GM21526 (cell line): ENCODE data around the gene BAIAP2L2.
"Not testable (repeated sequence)": the region's sequence is repeated elsewhere in the genome, so short reads cannot be mapped to it uniquely, and the experiment has no call there.

Experiments
- ATAC-seq: cut with Tn5 transposase; IDR thresholded peaks from one replicate; pipeline ENCODE4 v1.9.1; 2021; ENCODE audit warnings: moderate library complexity; ENCODE audit not compliant: unreplicated experiment, low FRiP score

BAIAP2L2 gene

DNA sequence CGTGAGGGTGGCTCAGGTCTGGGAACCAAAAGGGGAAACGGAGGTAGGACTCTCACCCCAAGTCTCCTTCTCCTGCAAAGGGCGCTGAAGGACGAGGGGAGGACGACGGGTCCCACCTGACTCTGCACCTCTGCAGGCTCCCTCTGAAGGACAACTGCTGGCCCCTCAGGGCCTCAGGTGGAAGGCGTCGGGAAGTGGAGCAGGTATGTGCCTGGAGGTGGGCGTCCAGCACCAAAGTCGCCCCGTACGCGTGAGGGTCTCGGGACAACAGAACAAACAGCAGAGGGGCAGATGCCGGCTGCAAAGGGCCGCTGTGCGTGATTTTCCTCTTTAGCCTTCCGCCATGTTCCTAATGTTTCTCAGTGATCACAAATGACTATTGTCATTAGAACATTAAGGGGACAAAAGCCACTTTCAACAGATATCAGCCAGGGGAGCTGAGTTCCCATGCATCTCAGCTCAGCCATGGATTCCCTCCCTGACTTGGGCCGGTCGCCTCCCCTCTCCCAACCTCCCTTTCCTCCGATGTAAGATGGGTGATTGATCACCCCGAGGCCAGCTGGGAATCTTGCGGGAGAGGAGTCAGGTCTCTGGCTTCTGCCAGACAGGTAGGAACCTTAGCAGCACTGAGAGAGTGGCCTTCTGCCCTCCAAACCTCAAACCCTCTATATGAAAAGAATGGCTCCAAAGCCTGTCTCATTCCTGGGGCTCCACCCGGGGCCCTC, 27.3 kb downstream of the BAIAP2L2 start:
- ATAC-seq: no peak

GRCh38 chr22:38081941-38082828, 28.3 kb downstream of the BAIAP2L2 start:
- ATAC-seq: no peak

DNA sequence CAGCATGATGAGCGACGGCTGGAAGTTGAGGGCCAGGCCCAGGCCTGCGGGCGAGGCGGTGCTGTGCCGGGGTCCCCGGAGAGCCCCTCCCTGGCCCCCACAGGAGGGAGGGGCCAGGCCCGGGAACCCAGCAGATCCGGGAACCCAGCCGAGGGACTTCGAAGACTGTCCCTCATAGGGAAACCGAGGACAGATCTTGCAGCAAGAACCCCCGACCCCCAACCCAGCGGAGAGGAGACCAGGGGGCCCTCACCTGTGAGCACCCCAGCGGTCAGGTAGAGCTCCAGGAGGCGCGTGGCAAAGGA, 28.9 kb downstream of the BAIAP2L2 start:
- no peak for ATAC-seq

DNA sequence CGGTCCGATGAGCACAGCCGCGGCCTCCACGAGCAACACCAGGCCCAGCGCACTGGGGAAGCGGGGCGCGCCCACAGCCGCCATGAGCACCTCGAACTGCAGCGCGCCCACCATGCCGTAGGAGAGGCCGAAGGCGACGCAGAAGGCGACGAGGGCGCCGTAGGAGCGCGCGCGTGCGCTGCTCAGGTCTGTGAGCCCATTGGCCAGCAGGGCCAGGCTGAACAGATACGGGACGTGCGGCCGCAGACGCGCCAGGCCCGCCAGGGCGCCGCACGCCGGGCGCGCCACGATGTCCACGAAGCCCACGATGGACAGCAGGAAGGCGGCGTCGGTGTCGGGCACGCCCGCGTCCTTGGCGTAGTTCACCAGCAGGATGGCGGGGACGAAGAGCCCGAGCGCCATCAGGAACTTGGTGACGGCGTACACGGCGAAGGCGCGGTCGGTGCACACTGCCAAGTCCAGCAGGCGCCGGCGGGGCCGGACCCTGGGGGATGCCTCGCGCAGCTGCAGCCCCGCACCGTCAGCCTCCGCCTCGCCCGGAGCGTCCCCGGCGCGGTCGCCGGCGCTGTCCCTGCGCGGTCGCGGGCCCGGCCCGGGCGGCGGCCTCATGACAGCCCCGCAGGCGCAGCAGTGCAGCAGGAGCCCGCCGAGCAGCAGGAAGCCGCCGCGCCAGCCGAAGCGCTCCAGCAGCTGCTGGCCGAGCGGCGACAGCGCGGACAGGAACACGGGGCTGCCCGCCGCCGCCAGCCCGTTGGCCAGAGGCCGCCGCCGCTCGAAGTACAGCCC, 29.4 kb downstream of the BAIAP2L2 start:
- no peak for ATAC-seq

DNA sequence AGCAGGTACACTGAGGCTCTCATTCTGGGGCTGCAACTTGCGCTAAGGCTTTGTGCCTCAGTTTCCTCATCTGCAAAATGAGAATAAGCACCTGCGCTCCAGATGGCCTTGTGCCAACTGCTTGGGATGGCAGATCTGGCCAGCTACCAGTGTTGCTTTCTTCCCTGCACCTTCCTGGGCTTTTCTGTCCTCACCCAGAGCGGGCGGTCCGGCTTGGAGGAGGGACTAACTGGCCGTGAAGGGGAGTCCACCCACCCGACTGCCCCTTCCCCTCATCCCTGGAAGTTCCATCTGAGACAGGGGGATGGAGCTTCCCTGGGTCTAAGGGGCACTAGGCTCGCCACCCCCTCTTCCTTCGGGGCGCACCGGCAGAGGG, 30.0 kb downstream of the BAIAP2L2 start:
- ATAC-seq: no peak

GRCh38 chr22:38079804-38080203, 30.7 kb downstream of the BAIAP2L2 start:
- no peak for ATAC-seq

DNA sequence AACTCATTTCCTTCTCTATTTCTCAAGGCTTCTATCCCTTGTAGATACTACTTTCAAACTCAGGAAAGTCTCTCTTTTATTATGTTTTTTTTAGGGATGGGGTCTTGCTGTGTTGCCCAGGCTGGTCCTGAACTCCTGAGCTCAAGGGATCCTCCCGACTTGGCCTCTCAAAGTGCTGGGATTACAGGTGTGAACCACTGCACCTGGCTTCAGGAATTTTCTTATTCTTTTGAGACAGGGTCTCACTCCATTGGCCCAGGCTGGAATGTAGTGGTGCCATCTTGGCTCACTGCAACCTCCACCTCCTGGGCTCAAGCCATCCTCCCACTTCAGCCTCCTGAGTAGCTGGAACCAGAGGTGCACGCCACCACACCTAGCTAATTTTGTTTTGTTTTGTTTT, 31.3 kb downstream of the BAIAP2L2 start:
- not testable (repeated sequence) for ATAC-seq

DNA sequence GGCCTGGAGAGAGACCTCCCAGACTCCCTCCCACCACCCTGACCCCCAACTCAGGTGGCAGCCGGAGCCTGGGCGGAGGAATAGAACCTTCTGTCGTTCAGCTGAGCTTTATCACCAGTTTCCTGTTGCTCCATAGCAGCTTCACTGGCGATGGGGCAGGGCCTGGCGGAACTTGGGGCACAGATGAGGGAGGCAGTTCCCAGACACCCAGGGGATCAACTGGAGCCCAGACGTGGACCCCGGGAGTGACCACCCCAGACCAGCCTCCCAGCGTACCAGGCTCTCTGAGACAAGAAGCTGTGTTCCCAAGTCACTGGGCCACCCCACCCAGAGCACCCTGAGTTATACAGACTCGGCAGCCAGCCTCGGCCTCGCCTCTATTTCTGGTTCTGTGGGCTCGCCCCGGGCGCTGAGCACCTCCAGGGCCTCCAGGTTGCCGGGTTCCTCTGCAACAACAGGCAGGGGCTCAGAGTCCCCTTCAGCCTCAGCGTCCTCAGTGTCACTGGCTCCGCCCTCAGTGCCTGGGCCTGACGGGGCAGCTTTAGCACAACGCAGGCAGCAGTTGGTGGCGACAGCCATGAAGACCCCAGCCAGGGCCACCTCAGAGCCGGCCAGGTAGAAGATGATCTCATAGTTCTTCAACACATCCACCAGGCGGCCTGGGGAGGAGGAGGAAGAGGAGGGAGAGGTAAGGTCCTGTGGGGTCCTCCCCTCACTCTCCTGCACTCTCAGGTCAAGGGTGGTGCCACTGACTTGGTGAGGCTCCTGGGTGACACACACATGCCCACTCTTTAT, 32.2 kb downstream of the BAIAP2L2 start:
- no peak for ATAC-seq

DNA sequence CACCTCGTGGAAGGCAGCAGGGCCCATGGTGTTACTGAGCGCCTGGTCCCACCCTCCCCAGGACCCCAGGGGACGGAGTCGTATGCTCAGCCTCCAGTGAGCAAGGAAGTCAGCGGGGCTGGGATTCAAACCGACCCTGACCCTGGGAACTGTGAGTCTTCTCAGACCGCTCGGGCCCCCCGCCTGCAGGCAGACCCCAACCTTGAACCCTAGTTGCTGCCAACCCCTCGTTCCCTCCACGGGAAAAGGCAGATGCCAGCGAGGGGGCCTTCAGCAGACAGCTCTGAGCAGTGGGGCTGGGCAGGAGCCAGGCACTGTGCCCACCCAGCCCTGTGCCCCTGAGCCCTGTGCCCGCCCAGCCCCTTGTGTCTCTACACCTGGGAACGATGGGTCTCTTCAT, 32.9 kb downstream of the BAIAP2L2 start:
- no peak for ATAC-seq

- ATAC-seq: no peak
Observed at GRCh38 chr22:38077096-38077495, 33.4 kb downstream of the BAIAP2L2 start.

- no peak for ATAC-seq
Observed at GRCh38 chr22:38075961-38076360, 34.5 kb downstream of the BAIAP2L2 start.

GRCh38 chr22:38075105-38075825, 35.2 kb downstream of the BAIAP2L2 start:
- ATAC-seq: no peak

- no peak for ATAC-seq
Observed at GRCh38 chr22:38074181-38075104, 36.0 kb downstream of the BAIAP2L2 start.

DNA sequence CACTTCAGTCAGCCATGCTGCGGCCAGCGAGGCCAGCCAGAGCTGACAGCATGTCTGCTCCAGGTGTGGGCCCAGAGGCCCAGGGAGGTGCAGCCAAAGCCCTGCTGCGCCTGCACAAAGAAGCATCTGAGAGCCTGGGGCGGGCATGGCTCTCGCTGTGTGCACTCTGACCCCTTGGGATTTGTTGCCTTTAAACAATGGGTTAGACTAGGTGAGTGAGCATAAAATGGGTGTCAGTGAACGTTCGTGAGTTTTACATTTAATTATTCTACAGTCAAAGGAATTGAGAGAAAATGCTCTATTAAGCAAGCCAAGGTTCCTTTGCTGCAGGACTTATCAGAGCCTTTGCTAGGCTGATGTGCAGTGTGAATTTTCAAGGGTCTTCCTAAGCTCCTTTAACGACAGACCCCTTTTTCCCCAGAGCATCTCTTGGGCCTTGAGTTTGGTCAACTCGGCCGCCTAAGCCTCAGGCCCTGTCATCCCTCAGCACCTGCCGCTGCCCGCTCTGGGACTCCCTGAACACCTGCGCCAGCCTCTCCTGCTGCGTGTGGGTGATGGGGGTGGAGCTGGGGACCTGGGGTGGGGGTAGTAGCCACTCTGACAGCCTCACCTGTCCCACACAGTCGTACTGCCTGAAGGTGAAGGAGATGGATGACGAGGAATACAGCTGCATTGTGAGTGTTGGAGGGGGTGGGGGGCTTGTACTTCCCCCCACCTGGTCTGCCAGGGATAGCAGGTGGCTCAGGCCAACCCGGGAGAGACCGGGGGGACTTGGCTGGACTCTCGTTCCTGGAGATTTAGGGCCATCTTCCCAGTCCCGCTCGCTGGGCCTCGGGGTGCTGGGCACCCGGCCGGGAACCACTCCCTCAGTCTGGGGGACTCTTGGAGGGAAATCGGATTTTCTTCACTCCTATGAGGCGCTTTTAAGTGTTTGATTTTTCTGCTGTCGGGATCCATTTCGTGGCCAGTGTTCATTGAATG, 37.0 kb downstream of the BAIAP2L2 start:
- ATAC-seq: no peak

DNA sequence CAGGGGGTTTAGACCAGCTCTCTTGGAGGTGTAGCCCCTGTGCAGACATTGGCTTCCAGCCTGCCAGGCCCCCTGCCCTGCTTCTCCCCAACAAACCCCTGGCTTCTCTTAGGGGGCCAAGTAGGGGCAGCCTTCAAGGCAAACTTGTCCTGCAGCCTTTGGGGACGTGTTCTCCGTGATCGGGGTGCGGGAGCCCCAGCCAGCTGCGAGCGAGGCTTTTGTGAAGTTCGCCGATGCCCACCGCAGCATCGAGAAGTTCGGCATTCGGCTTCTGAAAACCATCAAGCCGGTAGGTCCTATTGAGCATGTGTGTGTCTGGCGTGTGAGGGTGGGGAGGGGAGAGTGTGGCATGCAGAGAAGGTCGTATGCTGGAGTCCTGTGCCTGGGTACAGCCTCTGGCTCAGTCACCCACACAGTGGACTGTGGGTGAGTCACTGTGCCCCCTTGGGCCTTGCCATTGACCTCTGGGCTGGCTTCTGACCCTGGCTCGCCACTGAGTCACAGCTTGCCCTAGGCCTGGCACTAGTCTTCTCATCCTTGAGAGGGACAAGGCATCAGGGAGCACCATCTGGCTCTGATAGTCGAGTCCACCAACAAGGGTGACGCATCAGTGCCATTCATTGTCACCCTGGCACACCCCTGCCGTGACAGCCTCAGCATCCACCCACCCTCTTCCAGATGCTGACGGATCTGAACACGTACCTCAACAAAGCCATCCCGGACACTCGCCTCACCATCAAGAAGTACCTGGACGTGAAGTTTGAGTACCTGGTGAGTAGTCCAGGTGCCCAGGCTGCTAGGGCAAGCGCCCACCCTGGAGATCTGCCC, 37.9 kb downstream of the BAIAP2L2 start:
- ATAC-seq: no peak

DNA sequence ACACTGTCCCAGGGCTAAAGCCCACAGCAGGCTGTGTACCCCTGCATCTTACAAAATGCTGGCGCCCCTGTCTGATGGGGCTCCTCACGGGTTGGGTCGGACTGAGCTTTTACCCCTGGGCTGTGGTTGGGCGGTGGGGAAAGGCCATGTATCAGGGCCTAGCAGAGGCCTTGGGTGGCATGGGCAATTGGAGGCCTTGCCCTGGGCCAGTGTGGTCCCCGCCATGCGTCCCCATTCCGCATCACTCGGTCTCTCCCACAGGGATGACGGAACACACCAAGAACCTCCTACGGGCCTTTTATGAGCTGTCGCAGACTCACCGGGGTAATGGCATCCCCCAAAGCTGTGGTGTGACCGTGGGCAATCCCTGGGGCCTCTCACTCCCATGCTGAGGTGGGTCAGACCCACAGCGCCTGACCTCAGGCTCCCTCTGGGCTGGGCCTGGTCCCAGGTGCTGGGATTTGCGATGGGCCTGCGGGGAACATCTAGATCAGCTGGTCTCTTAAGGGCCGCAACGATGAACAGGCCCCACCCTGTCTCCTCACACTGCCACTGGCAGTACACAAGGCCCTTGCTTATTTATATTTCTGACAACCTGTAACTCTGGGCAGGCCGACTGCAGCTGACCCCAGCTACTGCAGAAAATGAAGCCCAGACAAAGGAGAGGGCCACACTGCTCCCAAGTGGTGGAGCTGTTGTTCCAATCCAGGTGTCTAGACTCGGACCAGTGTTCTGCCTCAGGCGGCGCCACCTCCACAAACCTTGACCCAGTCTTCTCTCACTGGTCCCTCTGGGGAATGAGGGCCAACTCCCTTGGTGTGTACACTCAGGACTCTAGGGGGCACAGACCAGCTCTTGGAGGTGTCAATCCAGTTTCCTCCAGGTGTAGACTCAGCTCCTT, 38.8 kb downstream of the BAIAP2L2 start:
- no peak for ATAC-seq
